ENCODE data around the gene GPC5.

Gene GPC5

GRCh38 chr13:91375116-91375729 lies 23.2 kb upstream of the GPC5 start:
- H3K79me1 ChIP-seq (replicated peaks; ENCODE audit: low read length, poor library complexity, severe bottlenecking) = no peaks in the 10 kb centered on the region
- H2AFZ ChIP-seq (ENCODE audit: low read depth, low read length) = no peak overlapping the region
- H3K27ac ChIP-seq (ENCODE audit: low read length, poor library complexity, severe bottlenecking) = no peak overlapping the region
- no peaks in the 10 kb centered on the region for H3K27me3 ChIP-seq (ENCODE audit: control insufficient read depth in 1 of 2, insufficient read depth in 1 of 2, low read length in 2 of 2)
- 95% methylated on average over 3 of the region's 4 CpGs for WGBS
- H2BK15ac ChIP-seq (ENCODE audit: low read depth, poor library complexity, severe bottlenecking) = no peak overlapping the region
- no peak overlapping the region for H2BK5ac ChIP-seq (ENCODE audit: low read depth, low read length, poor library complexity, severe bottlenecking)
- H4K91ac ChIP-seq (ENCODE audit: low read length) = no peak overlapping the region
- H3K9ac ChIP-seq (ENCODE audit: low read length) = no peak overlapping the region
- no peak overlapping the region for H3K4me3 ChIP-seq (ENCODE audit: insufficient read depth in 1 of 2, low read depth in 1 of 2, low read length in 2 of 2)
- H3K14ac ChIP-seq (ENCODE audit: low read length in 2 of 2) = no peak overlapping the region
- no peak overlapping the region for H4K8ac ChIP-seq (ENCODE audit: low read length)
- no peak overlapping the region for H3K4me2 ChIP-seq (ENCODE audit: low read length, poor library complexity, severe bottlenecking)
- DNase-seq = peak; percentile 18
- no peak overlapping the region for H2BK120ac ChIP-seq (ENCODE audit: low read depth, low read length)
- H2BK12ac ChIP-seq (ENCODE audit: low read length in 2 of 2) = no peak overlapping the region
- H3K9me3 ChIP-seq (ENCODE audit: control insufficient read depth, low read length) = no peaks in the 10 kb centered on the region
- H3K36me3 ChIP-seq (ENCODE audit: control insufficient read depth in 1 of 2, insufficient read depth in 2 of 2, low read depth in 1 of 2, low read length in 2 of 2) = no peaks in the 10 kb centered on the region
- no peaks in the 10 kb centered on the region for H3K4me1 ChIP-seq (ENCODE audit: control insufficient read depth, insufficient read depth, low read depth, low read length)
- H3K4ac ChIP-seq (ENCODE audit: low read depth in 1 of 2, low read length in 2 of 2) = no peak overlapping the region
- H2AK5ac ChIP-seq (ENCODE audit: low read length, severe bottlenecking) = no peak overlapping the region
- no peak overlapping the region for H3K23ac ChIP-seq (ENCODE audit: low read length in 2 of 2)
- no peak overlapping the region for H3K18ac ChIP-seq (ENCODE audit: low read depth in 1 of 2, low read length in 2 of 2)

DNA sequence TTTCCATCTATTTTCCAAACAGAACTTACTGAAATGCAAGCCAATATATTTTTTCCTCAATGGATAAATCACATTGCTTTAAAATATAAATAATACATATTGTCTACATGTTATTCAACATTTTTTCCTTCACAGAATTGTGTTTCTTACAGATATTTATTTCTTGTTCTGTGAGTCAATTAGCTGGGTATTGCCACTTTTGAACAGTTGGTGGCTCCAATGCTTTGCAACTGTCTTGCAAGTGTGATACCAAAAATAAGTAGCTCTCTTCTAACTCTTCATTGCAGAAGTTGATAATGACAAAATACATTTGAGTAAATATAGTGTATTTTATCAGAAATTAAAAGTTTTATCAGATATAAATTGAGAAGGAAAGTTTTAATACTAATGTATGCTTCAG lies 17.1 kb upstream of the GPC5 start:
- Histone ChIP-seq H3K9me3 (ENCODE audit: control insufficient read depth, low read length) (no peaks in the 10 kb centered on the region), H2BK5ac (ENCODE audit: low read depth, low read length, poor library complexity, severe bottlenecking) (no peak overlapping the region), H3K79me1 (replicated peaks; ENCODE audit: low read length, poor library complexity, severe bottlenecking) (no peaks in the 10 kb centered on the region), H3K18ac (ENCODE audit: low read depth in 1 of 2, low read length in 2 of 2) (no peak overlapping the region), H3K4me3 (ENCODE audit: insufficient read depth in 1 of 2, low read depth in 1 of 2, low read length in 2 of 2) (no peak overlapping the region), H3K36me3 (ENCODE audit: control insufficient read depth in 1 of 2, insufficient read depth in 2 of 2, low read depth in 1 of 2, low read length in 2 of 2) (no peaks in the 10 kb centered on the region), H3K14ac (ENCODE audit: low read length in 2 of 2) (no peak overlapping the region), H2BK120ac (ENCODE audit: low read depth, low read length) (no peak overlapping the region), H2BK12ac (ENCODE audit: low read length in 2 of 2) (no peak overlapping the region), H4K91ac (ENCODE audit: low read length) (no peak overlapping the region), H3K23ac (ENCODE audit: low read length in 2 of 2) (no peak overlapping the region), H2BK15ac (ENCODE audit: low read depth, poor library complexity, severe bottlenecking) (no peak overlapping the region), H3K4me1 (ENCODE audit: control insufficient read depth, insufficient read depth, low read depth, low read length) (no peaks in the 10 kb centered on the region), H4K8ac (ENCODE audit: low read length) (no peak overlapping the region), H3K27ac (ENCODE audit: low read length, poor library complexity, severe bottlenecking) (no peak overlapping the region), H3K4ac (ENCODE audit: low read depth in 1 of 2, low read length in 2 of 2) (no peak overlapping the region), H2AK5ac (ENCODE audit: low read length, severe bottlenecking) (no peak overlapping the region), H3K9ac (ENCODE audit: low read length) (no peak overlapping the region), H3K4me2 (ENCODE audit: low read length, poor library complexity, severe bottlenecking) (no peak overlapping the region), H3K27me3 (ENCODE audit: control insufficient read depth in 1 of 2, insufficient read depth in 1 of 2, low read length in 2 of 2) (peaks cover 0 to under 1% of the 10 kb centered on the region in 2 experiments), H2AFZ (ENCODE audit: low read depth, low read length) (no peak overlapping the region)
- DNase-seq = peak; percentile 43

DNA sequence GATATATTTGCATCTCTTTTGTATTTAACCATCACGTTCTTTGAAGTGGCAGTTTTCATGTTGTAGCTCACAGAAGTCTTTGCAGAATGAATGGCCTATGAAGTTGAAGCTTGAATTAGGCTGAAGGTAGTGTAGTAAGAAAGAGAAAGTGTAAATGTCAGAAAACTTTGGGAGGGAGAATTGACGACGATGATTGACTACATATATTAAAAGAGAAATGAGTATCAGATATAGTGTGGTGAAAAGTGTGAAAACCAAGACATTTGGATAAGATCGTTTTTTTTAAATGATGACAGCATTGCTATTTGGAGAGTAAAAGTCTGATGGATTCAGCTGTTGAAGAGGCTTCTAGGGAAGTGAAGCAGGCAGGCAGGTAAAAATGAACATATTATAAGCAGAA lies 14.6 kb upstream of the GPC5 start:
- H3K4ac ChIP-seq (ENCODE audit: low read depth in 1 of 2, low read length in 2 of 2) = no peak overlapping the region
- no peak overlapping the region for H2AFZ ChIP-seq (ENCODE audit: low read depth, low read length)
- no peak overlapping the region for H3K4me3 ChIP-seq (ENCODE audit: insufficient read depth in 1 of 2, low read depth in 1 of 2, low read length in 2 of 2)
- no peak overlapping the region for H4K91ac ChIP-seq (ENCODE audit: low read length)
- H4K8ac ChIP-seq (ENCODE audit: low read length) = no peak overlapping the region
- H3K18ac ChIP-seq (ENCODE audit: low read depth in 1 of 2, low read length in 2 of 2) = no peak overlapping the region
- H3K36me3 ChIP-seq (ENCODE audit: control insufficient read depth in 1 of 2, insufficient read depth in 2 of 2, low read depth in 1 of 2, low read length in 2 of 2) = no peaks in the 10 kb centered on the region
- no peak overlapping the region for H3K9ac ChIP-seq (ENCODE audit: low read length)
- H2BK15ac ChIP-seq (ENCODE audit: low read depth, poor library complexity, severe bottlenecking) = no peak overlapping the region
- no peaks in the 10 kb centered on the region for H3K4me1 ChIP-seq (ENCODE audit: control insufficient read depth, insufficient read depth, low read depth, low read length)
- H2BK12ac ChIP-seq (ENCODE audit: low read length in 2 of 2) = no peak overlapping the region
- no peak overlapping the region for H3K23ac ChIP-seq (ENCODE audit: low read length in 2 of 2)
- no peaks in the 10 kb centered on the region for H3K79me1 ChIP-seq (replicated peaks; ENCODE audit: low read length, poor library complexity, severe bottlenecking)
- no peak overlapping the region for H3K27ac ChIP-seq (ENCODE audit: low read length, poor library complexity, severe bottlenecking)
- no peak overlapping the region for H2AK5ac ChIP-seq (ENCODE audit: low read length, severe bottlenecking)
- H3K9me3 ChIP-seq (ENCODE audit: control insufficient read depth, low read length) = no peaks in the 10 kb centered on the region
- H3K4me2 ChIP-seq (ENCODE audit: low read length, poor library complexity, severe bottlenecking) = no peak overlapping the region
- no peak overlapping the region for H2BK5ac ChIP-seq (ENCODE audit: low read depth, low read length, poor library complexity, severe bottlenecking)
- H2BK120ac ChIP-seq (ENCODE audit: low read depth, low read length) = no peak overlapping the region
- WGBS = 94% methylated on average over 4 of the region's 4 CpGs
- H3K14ac ChIP-seq (ENCODE audit: low read length in 2 of 2) = no peak overlapping the region
- H3K27me3 ChIP-seq (ENCODE audit: control insufficient read depth in 1 of 2, insufficient read depth in 1 of 2, low read length in 2 of 2) = peaks cover 0 to 3% of the 10 kb centered on the region in 2 experiments
- no peak for DNase-seq

DNA sequence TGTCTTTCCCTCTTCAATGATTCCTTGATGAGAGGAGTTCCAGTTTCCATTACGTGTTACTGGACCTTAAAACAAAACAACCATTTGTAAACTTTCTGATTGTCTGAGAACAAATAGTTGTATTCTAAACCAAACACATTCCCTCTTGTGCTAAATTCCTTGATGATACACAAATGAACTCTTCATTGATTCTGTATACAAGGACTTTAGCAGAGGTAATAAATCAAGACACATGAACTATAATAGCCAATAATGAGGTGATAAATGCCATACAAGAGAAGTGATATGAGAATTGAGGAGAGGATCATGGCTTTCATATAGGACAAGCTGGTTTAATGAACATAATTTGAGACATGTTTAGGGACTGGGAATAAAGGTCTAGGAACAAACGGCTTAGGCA lies 13.5 kb upstream of the GPC5 start:
- no peak overlapping the region for H2AFZ ChIP-seq (ENCODE audit: low read depth, low read length)
- H2BK5ac ChIP-seq (ENCODE audit: low read depth, low read length, poor library complexity, severe bottlenecking) = no peak overlapping the region
- no peaks in the 10 kb centered on the region for H3K36me3 ChIP-seq (ENCODE audit: control insufficient read depth in 1 of 2, insufficient read depth in 2 of 2, low read depth in 1 of 2, low read length in 2 of 2)
- H3K4me2 ChIP-seq (ENCODE audit: low read length, poor library complexity, severe bottlenecking) = no peak overlapping the region
- H2BK12ac ChIP-seq (ENCODE audit: low read length in 2 of 2) = no peak overlapping the region
- no peaks in the 10 kb centered on the region for H3K4me1 ChIP-seq (ENCODE audit: control insufficient read depth, insufficient read depth, low read depth, low read length)
- H3K4ac ChIP-seq (ENCODE audit: low read depth in 1 of 2, low read length in 2 of 2) = no peak overlapping the region
- WGBS = 80% methylated on average over 1 of the region's 2 CpGs
- H2BK15ac ChIP-seq (ENCODE audit: low read depth, poor library complexity, severe bottlenecking) = no peak overlapping the region
- H3K27ac ChIP-seq (ENCODE audit: low read length, poor library complexity, severe bottlenecking) = no peak overlapping the region
- H3K79me1 ChIP-seq (replicated peaks; ENCODE audit: low read length, poor library complexity, severe bottlenecking) = no peaks in the 10 kb centered on the region
- no peak overlapping the region for H3K9ac ChIP-seq (ENCODE audit: low read length)
- H3K23ac ChIP-seq (ENCODE audit: low read length in 2 of 2) = no peak overlapping the region
- H3K18ac ChIP-seq (ENCODE audit: low read depth in 1 of 2, low read length in 2 of 2) = no peak overlapping the region
- H2AK5ac ChIP-seq (ENCODE audit: low read length, severe bottlenecking) = no peak overlapping the region
- peaks cover 0 to 3% of the 10 kb centered on the region in 2 experiments for H3K27me3 ChIP-seq (ENCODE audit: control insufficient read depth in 1 of 2, insufficient read depth in 1 of 2, low read length in 2 of 2)
- H4K91ac ChIP-seq (ENCODE audit: low read length) = no peak overlapping the region
- DNase-seq = no peak
- no peak overlapping the region for H3K4me3 ChIP-seq (ENCODE audit: insufficient read depth in 1 of 2, low read depth in 1 of 2, low read length in 2 of 2)
- H3K14ac ChIP-seq (ENCODE audit: low read length in 2 of 2) = no peak overlapping the region
- no peak overlapping the region for H2BK120ac ChIP-seq (ENCODE audit: low read depth, low read length)
- no peaks in the 10 kb centered on the region for H3K9me3 ChIP-seq (ENCODE audit: control insufficient read depth, low read length)
- H4K8ac ChIP-seq (ENCODE audit: low read length) = no peak overlapping the region
